ENCODE measurements around the gene ELF5. TPM values are rescaled to one million over a fixed set of nuclear protein-coding genes. Genes with fewer than 3 reads are reported as not detected.

Gene ELF5
- total and polyA plus RNA-seq, 10 of the 15 experiments (the other 5 are each of a cell fraction or from before 2014, with no cell fraction given), result not detected

- Histone ChIP-seq H3K9ac (ENCODE audit: control insufficient read depth, insufficient read depth, low read length) (no peak overlapping the region), H3K4me3 (no peak overlapping the region), H3K27ac (ENCODE audit: control insufficient read depth, insufficient read depth) (no peak overlapping the region), H3K79me2 (ENCODE audit: control insufficient read depth, insufficient read depth, low read length) (no peaks in the 10 kb centered on the region), H2AFZ (ENCODE audit: control insufficient read depth, low read depth, low read length) (no peak overlapping the region), H3K27me3 (replicated peaks in 1 of 2; ENCODE audit: control insufficient read depth in 2 of 2, insufficient read depth in 2 of 2, low read length in 1 of 2) (no peaks in the 10 kb centered on the region; a peak in 1 of 4 replicates), H3K4me1 (ENCODE audit: control insufficient read depth, insufficient read depth, low read length) (no peaks in the 10 kb centered on the region), H3K9me3 (replicated peaks; ENCODE audit: control insufficient read depth, insufficient read depth, low read length) (no peaks in the 10 kb centered on the region), H3K36me3 (ENCODE audit: control insufficient read depth in 2 of 2, insufficient read depth in 2 of 2, low read length in 1 of 2) (no peaks in the 10 kb centered on the region), H4K20me1 (ENCODE audit: control insufficient read depth, insufficient read depth) (no peaks in the 10 kb centered on the region), H3K4me2 (ENCODE audit: control insufficient read depth, insufficient read depth) (no peak overlapping the region)
- in situ Hi-C loops (cut with MboI), result no loop called here
- FAIRE-seq, result no peak
- TF ChIP-seq ZNF687 (IDR thresholded peaks at IDR 0.05), result no peak
- TF ChIP-seq BCL11A (IDR thresholded peaks at IDR 0.05; ENCODE audit: low read depth, low read length), result no peak
- no peak for TF ChIP-seq RAD51 (IDR thresholded peaks at IDR 0.05)
- TF ChIP-seq RB1 (IDR thresholded peaks at IDR 0.05; ENCODE audit: borderline replicate concordance), result no peak
- no peak for TF ChIP-seq CEBPB (IDR thresholded peaks at IDR 0.05; ENCODE audit: borderline replicate concordance in 1 of 2, low read depth in 2 of 2, low read length in 2 of 2)
- no peak for TF ChIP-seq MEF2A (IDR thresholded peaks at IDR 0.05; ENCODE audit: insufficient read depth, low read depth, low read length)
- no peak for TF ChIP-seq POLR2AphosphoS5 (IDR thresholded peaks at IDR 0.05; ENCODE audit: low read length)
- TF ChIP-seq NR2F1 (conservative IDR thresholded peaks at IDR 0.05), result no peak
- no peak for TF ChIP-seq NFYA (IDR thresholded peaks at IDR 0.05; ENCODE audit: borderline replicate concordance, low read depth, low read length)
- no peak for TF ChIP-seq SREBF1 (IDR thresholded peaks at IDR 0.05; ENCODE audit: low read length)
- no peak for ATAC-seq
- intact Hi-C loops (cut with micrococcal nuclease; ENCODE audit: unreplicated experiment), result no loop called here
- CTCF ChIA-PET, result no interaction called here
- POLR2A ChIA-PET, result no interaction called here
- 23% methylated on average over 4 of the region's 4 CpGs for WGBS (ENCODE audit: insufficient coverage, insufficient replicate concordance, low lambda C conversion rate, missing lambda C conversion rate)
- DNase-seq (ENCODE audit: low read depth, low spot score), result no peak
- RAD21 ChIA-PET (ENCODE audit: unreplicated experiment), result no interaction called here
- SMC1A ChIA-PET (ENCODE audit: uncharacterized antibody, unreplicated experiment), result no interaction called here
- BruUV-seq (replicated peaks), result no TSS peak
Measured at GRCh38 chr11:34558673-34559072, 45.1 kb upstream of the ELF5 start.
